Measurements from ENCODE around the gene CYP26B1.

CYP26B1 gene

DNA sequence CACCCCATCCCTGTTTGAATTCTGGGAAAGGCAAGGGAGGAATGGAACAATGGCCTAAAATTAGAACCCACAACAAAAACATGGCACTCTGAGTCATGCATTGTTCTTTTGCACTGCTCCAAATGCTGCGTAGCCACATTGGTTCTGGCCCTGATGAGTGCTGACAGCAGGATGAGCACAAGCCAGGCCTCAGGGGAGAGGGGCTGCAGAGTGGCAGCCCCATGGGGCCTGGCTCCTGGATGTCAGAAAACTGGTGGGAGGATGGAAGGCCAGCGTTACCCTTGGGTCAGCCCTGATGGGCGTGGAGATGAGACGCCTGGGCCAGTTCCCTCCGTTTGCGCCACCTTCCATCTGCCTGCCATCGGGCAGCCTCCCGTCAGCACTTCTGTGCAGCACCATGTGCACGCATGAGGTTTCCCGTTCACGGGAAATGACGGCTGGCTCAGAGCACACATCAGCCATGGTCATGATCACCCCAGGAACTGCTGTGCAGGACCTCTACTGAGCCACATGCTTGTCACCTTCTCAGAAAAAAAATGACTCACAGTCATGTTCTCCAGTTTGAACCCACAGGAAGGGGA lies 65.6 kb downstream of the CYP26B1 start:
- no peak for DNase-seq (ENCODE audit: low read depth)

DNA sequence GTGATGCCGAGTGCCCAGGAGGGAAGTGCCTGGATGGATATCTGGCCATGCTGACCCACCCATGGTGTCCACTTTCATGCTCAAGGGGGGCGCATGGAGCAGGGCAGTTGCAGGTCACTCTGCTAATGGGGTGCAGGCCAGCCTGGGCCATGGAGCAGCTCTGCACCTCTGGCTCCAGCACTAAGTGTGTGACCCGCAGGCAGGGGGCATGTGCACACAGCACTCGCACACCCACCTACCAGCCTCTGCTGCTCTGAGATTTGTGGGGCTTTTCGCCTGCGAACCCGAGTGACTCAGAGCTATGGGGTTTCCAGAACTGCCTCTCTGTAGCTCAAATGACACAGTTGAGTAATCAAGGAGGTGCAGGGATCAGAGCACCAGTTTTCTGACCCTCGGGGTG lies 66.2 kb downstream of the CYP26B1 start:
- no peak for DNase-seq (ENCODE audit: low read depth)

DNA sequence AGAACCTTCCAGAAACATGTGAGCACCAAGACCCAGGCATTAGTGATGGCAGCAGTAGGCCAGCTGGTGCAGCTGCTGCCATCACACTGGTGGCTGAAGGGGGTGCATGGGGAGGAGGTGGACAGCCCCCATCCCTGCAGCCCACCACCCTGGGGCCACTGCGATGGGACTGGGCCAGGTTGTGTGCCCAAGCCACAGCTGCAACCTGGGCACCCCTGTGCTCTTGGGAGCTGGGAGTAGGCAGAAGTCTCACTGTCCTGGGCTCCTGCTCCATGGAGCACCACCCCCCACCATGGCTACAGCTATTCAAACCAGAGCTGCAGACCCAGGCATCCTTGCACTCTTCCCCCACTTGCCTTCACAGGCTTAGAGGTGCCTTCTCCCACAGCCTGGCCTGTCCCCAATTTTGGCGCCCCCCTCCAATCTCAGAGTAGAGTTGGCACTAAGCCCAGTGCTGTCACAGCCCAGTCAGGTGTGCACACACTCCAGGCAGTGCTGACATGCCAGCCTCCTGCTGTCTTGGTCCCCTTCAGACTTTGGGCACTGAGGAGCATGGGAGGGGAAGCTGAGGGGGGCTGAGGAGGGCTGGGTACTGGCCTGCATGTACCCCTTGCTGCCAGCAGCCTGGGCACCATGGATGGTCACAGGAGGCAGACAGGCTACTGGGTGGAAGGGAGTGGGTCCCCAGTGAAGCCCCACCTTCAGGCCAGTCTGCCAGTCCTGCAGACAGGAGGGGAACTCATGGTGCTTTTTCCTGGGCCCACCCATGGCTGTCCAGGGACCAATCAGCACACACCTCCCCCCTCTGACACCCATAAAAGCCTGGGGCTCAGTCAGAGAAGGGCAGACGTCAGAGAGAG lies 67.1 kb downstream of the CYP26B1 start:
- no peak for DNase-seq (ENCODE audit: low read depth)

Data from T follicular helper cell (primary cell).